Neural cell (in vitro differentiated cells): ENCODE data around the gene EYS. TPM values are rescaled to one million over a fixed set of nuclear protein-coding genes. Genes with fewer than 3 reads are reported as not detected.
"Not testable (repeated sequence)": the region's sequence is repeated elsewhere in the genome, so short reads cannot be mapped to it uniquely, and the experiment has no call there.

ENCODE experiments used
- H2AFZ ChIP-seq: fragments of 200-600, 300-800 bp; sonication (generic), shearing (Covaris generic); 2 replicates; pipeline ENCODE4 v1.6.0; 2014; ENCODE audit warnings: low read depth, mild to moderate bottlenecking, antibody characterized with exemption, low read length, moderate library complexity
- H3F3A ChIP-seq: fragments of 200-600 bp; shearing (Covaris generic); 2 replicates; pipeline ENCODE4 v1.6.1; 2016; ENCODE audit warnings: mild to moderate bottlenecking, moderate library complexity, mixed read lengths, antibody characterized with exemption, low read length; ENCODE audit not compliant: insufficient read depth, poor library complexity, severe bottlenecking
- H3K27ac ChIP-seq: fragments of 200-600, 300-800 bp; sonication (generic), shearing (Covaris generic); 2 replicates; pipeline ENCODE4 v1.5.1; 2014; ENCODE audit warnings: mild to moderate bottlenecking, low read length, moderate library complexity
- H3K27me3 ChIP-seq: fragments of 300-800, 200-600 bp; sonication (generic), shearing (Covaris generic); 2 replicates; pipeline ENCODE4 v1.6.0; 2014; ENCODE audit warnings: mild to moderate bottlenecking, low read depth, low read length, moderate library complexity; ENCODE audit not compliant: insufficient read depth
- H3K36me3 ChIP-seq: fragments of 300-800, 200-600 bp; sonication (generic), shearing (Covaris generic); 2 replicates; pipeline ENCODE4 v1.5.1; 2014; ENCODE audit warnings: mild to moderate bottlenecking, antibody characterized with exemption, low read length, moderate library complexity; ENCODE audit not compliant: insufficient read depth
- H3K4me2 ChIP-seq: fragments of 300-800, 200-600 bp; sonication (generic), shearing (Covaris generic); 2 replicates; pipeline ENCODE4 v1.6.0; 2014; ENCODE audit warnings: mild to moderate bottlenecking, low read length
- H3K4me3 ChIP-seq: fragments of 300-800, 200-600 bp; sonication (generic), shearing (Covaris generic); 2 replicates; pipeline ENCODE4 v1.5.1; 2014; ENCODE audit warnings: mild to moderate bottlenecking, low read length, moderate library complexity
- H3K79me2 ChIP-seq: fragments of 200-600 bp; shearing (Covaris generic); replicated peaks from 2 replicates; pipeline ENCODE4 v1.6.0; 2014; ENCODE audit warnings: mild to moderate bottlenecking, low read length, moderate library complexity; ENCODE audit not compliant: insufficient read depth
- H3K9ac ChIP-seq: fragments of 300-800, 200-600 bp; sonication (generic), shearing (Covaris generic); 2 replicates; pipeline ENCODE4 v1.6.1; 2016; ENCODE audit warnings: mild to moderate bottlenecking, low read length, mixed read lengths
- H3K9me2 ChIP-seq: fragments of 200-600 bp; shearing (Covaris generic); 2 replicates; pipeline ENCODE4 v1.6.1; 2016; ENCODE audit warnings: mild to moderate bottlenecking, low read length, mixed read lengths; ENCODE audit not compliant: insufficient read depth
- H3K9me3 ChIP-seq: fragments of 200-600, 300-800 bp; sonication (generic), shearing (Covaris generic); 2 replicates; pipeline ENCODE4 v1.6.1; 2016; ENCODE audit warnings: mild to moderate bottlenecking, mixed run types, low read length, moderate library complexity, mixed read lengths
- H4K20me1 ChIP-seq: fragments of 200-600 bp; shearing (Covaris generic); 2 replicates; pipeline ENCODE4 v1.6.1; 2016; ENCODE audit warnings: mild to moderate bottlenecking, mixed run types; ENCODE audit not compliant: insufficient read depth
- CTCF ChIP-seq: fragments of 450-650 bp; IDR thresholded peaks from 2 replicates; pipeline ENCODE4 v1.5.1; 2014; ENCODE audit warnings: antibody characterized with exemption, mild to moderate bottlenecking, moderate library complexity; ENCODE audit not compliant: poor library complexity, severe bottlenecking
- EP300 ChIP-seq: fragments of 450-650 bp; conservative IDR thresholded peaks from 2 replicates; pipeline ENCODE4 v1.6.1; 2014; ENCODE audit warnings: antibody characterized with exemption, mild to moderate bottlenecking, moderate library complexity; ENCODE audit not compliant: poor library complexity, severe bottlenecking
- EZH2 ChIP-seq: fragments of 200-600, 300-800 bp; shearing (Covaris generic), sonication (generic); IDR thresholded peaks from 2 replicates; pipeline ENCODE4 v1.6.1; 2014; ENCODE audit warnings: antibody characterized with exemption, low read length, borderline replicate concordance, mild to moderate bottlenecking; ENCODE audit not compliant: insufficient read depth, poor library complexity, severe bottlenecking
- MXI1 ChIP-seq: fragments of 450-650 bp; conservative IDR thresholded peaks from 2 replicates; pipeline ENCODE4 v1.6.1; 2014; ENCODE audit warnings: antibody characterized with exemption, mild to moderate bottlenecking; ENCODE audit not compliant: poor library complexity, severe bottlenecking
- POLR2AphosphoS5 ChIP-seq: IDR thresholded peaks from 2 replicates; pipeline ENCODE4 v1.6.1; 2012
- RAD21 ChIP-seq: fragments of 450-650 bp; conservative IDR thresholded peaks from 2 replicates; pipeline ENCODE4 v1.6.1; 2014; ENCODE audit warnings: antibody characterized with exemption, mild to moderate bottlenecking, moderate library complexity
- REST ChIP-seq: IDR thresholded peaks from 2 replicates; pipeline ENCODE4 v1.6.1; 2012; ENCODE audit warnings: borderline replicate concordance
- SMC3 ChIP-seq: fragments of 450-650 bp; conservative IDR thresholded peaks from 2 replicates; pipeline ENCODE4 v1.6.1; 2014; ENCODE audit warnings: antibody characterized with exemption, mild to moderate bottlenecking, moderate library complexity; ENCODE audit not compliant: poor library complexity
- TAF1 ChIP-seq: IDR thresholded peaks from 2 replicates; pipeline ENCODE4 v1.6.1; 2012; ENCODE audit warnings: low read depth
- polyA plus RNA-seq: library from polyadenylated mRNA; depleted of rRNA; stranded (reverse); fragments of >200 nt; gene quantifications from 2 replicates; pipeline ENCODE4 v1.2.3, GENCODE V29; 2014

EYS gene
- polyA plus RNA-seq, 1 donor from 2014 or later = 0.38 TPM

GRCh38 chr6:65633501-65633900, 73.5 kb downstream of the EYS start:
- TF ChIP-seq POLR2AphosphoS5 (no peak), SMC3 (no peak), EP300 (no peak), CTCF (no peak), MXI1 (no peak), REST (no peak), TAF1 (no peak), RAD21 (no peak), EZH2 (no peak)
- Histone ChIP-seq H3K9me3 (no peaks in the 10 kb centered on the region), H4K20me1 (no peaks in the 10 kb centered on the region), H2AFZ (no peak overlapping the region), H3K9me2 (no peaks in the 10 kb centered on the region), H3K27me3 (no peaks in the 10 kb centered on the region), H3K4me3 (no peak overlapping the region), H3K9ac (no peak overlapping the region), H3F3A (no peaks in the 10 kb centered on the region), H3K4me2 (no peak overlapping the region), H3K79me2 (no peaks in the 10 kb centered on the region), H3K27ac (no peak overlapping the region), H3K36me3 (no peaks in the 10 kb centered on the region)

- no peaks in the 10 kb centered on the region for H3K79me2 ChIP-seq
- H3F3A ChIP-seq = no peaks in the 10 kb centered on the region
- no peaks in the 10 kb centered on the region for H3K36me3 ChIP-seq
- no peaks in the 10 kb centered on the region for H4K20me1 ChIP-seq
- no peak overlapping the region for H3K4me2 ChIP-seq
- no peak overlapping the region for H3K9ac ChIP-seq
- no peak overlapping the region for H3K4me3 ChIP-seq
- no peak overlapping the region for H3K27ac ChIP-seq
- no peaks in the 10 kb centered on the region for H3K9me3 ChIP-seq
- H3K9me2 ChIP-seq = no peaks in the 10 kb centered on the region
- H2AFZ ChIP-seq = no peak overlapping the region
- no peaks in the 10 kb centered on the region for H3K27me3 ChIP-seq
- no peak for TF ChIP-seq CTCF
- no peak for TF ChIP-seq POLR2AphosphoS5
- TF ChIP-seq EP300 = no peak
- no peak for TF ChIP-seq SMC3
Observed at GRCh38 chr6:65631711-65632110, 75.3 kb downstream of the EYS start.

- not testable (repeated sequence) for H3K9me2 ChIP-seq, H4K20me1 ChIP-seq, H3K9ac ChIP-seq, H3K27me3 ChIP-seq, H3K79me2 ChIP-seq, H3K9me3 ChIP-seq, H3K27ac ChIP-seq, H3F3A ChIP-seq, H3K36me3 ChIP-seq, H3K4me3 ChIP-seq, H3K4me2 ChIP-seq, H2AFZ ChIP-seq
Observed at GRCh38 chr6:65627434-65627999, 79.5 kb downstream of the EYS start.
